ENCODE measurements around the gene NKD2. TPM values are rescaled to one million over a fixed set of nuclear protein-coding genes. Genes with fewer than 3 reads are reported as not detected.
A peak's percentile ranks its signal among the peaks of the same experiment; 100 is the strongest.
"Not testable (repeated sequence)": the region's sequence is repeated elsewhere in the genome, so short reads cannot be mapped to it uniquely, and the experiment has no call there.

NKD2 gene
- total RNA-seq, 1 experiment from 2014 or later, result not detected

DNA sequence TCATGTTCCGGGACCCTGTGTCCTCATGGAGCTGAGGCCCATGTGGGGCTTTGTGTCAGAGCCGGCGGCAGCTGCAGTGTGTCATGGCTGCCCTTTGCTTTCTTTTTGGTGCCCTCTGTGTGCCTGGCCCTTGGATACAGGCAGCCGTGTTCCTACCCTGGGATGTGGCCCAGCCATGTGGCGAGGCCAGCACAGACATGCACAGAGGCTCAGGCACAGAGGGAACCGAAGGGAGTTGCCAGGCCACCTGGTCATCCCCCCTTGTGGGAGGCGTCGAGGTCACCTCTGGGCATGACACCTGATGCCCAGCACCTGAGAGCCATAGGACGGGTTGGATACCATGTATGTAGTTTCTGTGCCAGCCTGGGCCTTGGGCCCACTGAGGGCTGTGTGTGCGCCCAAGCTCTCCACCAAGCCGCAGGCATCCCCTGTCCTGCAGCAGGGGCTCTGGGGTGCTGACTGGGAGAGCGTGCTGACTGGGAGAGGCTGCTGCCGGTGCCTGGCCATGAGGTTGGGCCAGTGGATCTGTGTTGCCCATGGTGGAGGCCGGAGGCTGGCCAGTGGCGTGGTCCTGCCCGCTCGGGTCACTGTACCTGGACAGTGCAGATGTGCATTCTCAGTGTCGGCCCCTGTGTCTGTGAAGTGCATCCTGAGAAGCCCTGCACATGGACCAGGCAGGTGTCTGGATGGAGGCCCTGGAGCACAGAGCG lies 4.8 kb downstream of the NKD2 start:
- peak; percentile 11 for DNase-seq (ENCODE audit: low read depth)

DNA sequence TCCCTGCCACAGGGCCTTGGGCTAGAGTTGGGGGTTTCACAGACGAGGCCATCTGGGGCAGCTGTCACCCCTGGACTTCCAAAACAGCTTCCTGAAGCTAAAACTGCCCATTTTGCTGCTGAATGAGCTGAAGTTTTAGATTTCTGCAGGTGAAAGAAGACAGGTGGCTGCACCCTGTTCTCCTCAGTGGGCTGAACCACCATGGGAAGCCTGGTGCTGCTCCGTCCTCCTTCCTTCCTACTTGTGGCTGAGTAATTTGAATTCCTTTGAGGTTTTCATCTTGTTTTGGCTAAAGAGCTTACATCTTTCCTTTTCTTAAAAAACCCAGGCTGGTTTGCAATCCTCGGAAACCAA lies 5.3 kb downstream of the NKD2 start:
- DNase-seq (ENCODE audit: low read depth), result no peak

DNA sequence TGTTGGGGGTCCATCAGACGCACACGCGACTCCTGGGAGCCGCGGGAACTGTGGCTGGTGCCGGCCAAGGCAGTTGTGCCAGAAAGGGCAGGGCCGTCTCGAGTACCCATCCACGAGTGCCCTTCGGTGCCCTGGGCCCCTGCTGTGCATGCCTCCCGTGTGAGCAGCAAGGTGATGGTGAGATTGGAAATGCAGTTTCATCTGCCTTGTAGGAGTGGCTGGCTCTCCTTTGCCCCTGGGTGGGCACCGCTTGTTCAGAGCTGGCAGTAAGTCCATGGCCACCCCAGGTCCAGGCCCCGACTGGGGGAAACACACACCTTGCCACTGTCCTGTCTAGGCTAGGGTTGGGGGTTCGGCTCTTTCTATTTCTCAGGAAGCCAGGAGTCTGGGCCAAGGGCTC lies 5.7 kb downstream of the NKD2 start:
- DNase-seq (ENCODE audit: low read depth), result no peak

DNA sequence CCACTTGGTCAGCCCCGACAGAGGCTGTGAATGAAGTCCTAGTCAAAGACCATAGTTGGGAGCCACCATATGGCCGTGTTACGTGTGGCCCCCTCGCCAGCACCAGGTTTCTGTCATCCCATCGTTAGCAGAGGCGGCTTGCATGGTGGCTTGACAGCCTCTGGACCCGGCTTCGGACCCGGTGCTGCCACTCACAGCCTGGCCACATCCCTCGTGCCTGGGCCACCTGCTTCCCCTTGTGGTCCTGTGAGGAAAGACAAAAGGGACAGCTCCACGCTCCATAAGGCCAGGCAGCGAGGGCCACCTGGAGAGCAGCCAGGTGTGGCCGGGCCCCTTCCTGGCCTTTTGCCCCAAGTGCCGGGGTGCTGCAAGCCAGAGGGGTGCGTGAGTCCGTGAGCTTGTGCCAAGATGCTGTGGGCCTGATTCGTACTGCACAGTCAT lies 6.2 kb downstream of the NKD2 start:
- no peak for DNase-seq (ENCODE audit: low read depth)

GRCh38 chr5:1015507-1015906 lies 6.9 kb downstream of the NKD2 start:
- DNase-seq (ENCODE audit: low read depth), result no peak

GRCh38 chr5:1016036-1016435 lies 7.4 kb downstream of the NKD2 start:
- no peak for DNase-seq (ENCODE audit: low read depth)

GRCh38 chr5:1016476-1016875 lies 7.9 kb downstream of the NKD2 start:
- no peak for DNase-seq (ENCODE audit: low read depth)

DNA sequence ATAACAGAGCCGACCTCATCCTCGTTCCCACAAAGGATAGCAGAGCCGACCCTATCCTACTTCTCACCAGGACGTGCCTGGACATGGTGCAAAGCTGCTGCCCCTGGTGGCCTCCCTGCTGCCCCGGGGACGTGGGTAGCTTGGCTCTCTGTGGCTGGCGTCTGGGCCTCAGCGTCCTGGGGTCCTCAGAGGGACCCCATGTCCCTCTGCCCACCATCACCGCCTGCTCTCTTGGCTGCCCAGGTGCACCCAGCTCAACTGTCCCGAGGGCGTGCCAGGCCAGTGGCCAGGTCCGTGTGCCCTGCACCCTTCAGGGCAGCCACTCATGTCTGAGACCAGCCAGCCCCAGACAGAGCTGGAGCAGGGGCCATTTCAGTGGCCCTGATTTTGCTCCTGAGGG lies 8.5 kb downstream of the NKD2 start:
- no peak for DNase-seq (ENCODE audit: low read depth)

GRCh38 chr5:1017691-1018455 lies 9.3 kb downstream of the NKD2 start:
- DNase-seq (ENCODE audit: low read depth), result no peak

DNA sequence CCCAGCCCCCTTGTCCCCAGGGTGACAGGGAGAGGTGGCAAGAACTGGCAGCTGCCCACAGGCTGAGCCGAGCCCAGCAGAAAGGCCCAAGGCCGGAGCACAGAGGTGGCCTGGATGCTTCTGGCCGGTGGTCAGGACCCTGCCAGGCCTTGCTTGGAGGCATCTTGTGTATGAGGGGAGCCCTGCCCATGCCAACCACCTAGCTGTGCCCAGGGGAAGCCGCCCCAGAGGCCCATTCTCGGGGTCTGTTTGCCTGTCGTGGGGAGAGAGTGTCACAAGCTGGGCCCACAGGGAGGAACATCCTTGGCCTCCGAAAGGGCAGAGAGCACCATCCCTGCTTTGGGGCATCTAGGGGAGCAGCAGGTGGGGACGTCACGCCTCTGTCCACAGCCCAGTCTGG lies 10.0 kb downstream of the NKD2 start:
- DNase-seq (ENCODE audit: low read depth), result no peak

GRCh38 chr5:1019001-1019905 lies 10.7 kb downstream of the NKD2 start:
- no peak for DNase-seq (ENCODE audit: low read depth)

- no peak for DNase-seq (ENCODE audit: low read depth)
Measured at GRCh38 chr5:1020452-1020961, 11.9 kb downstream of the NKD2 start.

GRCh38 chr5:1021136-1021968 lies 12.8 kb downstream of the NKD2 start:
- DNase-seq (ENCODE audit: low read depth), result no peak

GRCh38 chr5:1021969-1022336 lies 13.4 kb downstream of the NKD2 start:
- not testable (repeated sequence) for DNase-seq (ENCODE audit: low read depth)

DNA sequence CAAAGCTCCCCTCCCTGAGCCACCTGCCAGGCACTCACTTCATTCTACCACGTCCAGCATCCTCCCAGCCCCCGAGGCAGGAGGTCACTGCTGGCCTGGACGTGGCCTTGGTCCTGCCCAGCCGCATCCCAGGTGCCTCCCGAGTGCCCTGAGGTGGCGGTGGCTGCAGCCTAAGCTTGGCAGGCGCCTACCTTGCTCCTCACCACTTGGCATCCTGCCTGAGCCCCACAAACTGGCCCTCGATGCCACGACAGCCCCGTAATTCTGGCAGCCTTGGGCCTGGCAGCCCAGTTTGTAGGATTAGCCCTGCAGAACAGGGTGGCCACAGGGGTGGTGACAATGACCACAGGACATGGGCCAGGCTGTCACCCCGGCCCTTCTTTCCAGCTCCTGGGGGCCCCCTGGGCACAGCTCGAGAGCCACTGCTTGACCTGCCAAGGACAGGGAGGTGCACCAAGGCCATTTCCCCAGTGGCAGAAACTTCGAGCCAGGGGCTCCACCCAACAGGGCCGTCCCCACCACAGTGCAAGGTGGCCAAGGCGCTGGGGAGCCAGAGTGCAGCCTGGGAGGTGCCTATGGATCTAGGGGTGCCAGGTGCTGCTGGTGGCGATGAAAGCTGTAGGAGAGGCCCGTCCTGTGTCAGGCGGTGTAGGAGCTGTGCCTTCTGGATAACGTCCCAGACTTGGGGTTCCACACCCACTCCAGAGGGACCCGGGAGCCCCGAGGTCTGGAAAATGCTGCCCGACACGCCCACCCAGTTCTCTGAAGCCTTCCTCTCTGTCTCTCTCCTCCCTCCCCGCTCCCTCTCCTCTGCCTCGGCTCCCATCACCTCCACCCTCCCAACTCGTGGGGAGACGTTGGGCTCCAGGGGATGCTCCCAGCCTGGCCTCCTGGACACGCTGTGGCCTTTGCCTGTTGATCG lies 18.4 kb downstream of the NKD2 start:
- no peak for DNase-seq (ENCODE audit: low read depth)

DNA sequence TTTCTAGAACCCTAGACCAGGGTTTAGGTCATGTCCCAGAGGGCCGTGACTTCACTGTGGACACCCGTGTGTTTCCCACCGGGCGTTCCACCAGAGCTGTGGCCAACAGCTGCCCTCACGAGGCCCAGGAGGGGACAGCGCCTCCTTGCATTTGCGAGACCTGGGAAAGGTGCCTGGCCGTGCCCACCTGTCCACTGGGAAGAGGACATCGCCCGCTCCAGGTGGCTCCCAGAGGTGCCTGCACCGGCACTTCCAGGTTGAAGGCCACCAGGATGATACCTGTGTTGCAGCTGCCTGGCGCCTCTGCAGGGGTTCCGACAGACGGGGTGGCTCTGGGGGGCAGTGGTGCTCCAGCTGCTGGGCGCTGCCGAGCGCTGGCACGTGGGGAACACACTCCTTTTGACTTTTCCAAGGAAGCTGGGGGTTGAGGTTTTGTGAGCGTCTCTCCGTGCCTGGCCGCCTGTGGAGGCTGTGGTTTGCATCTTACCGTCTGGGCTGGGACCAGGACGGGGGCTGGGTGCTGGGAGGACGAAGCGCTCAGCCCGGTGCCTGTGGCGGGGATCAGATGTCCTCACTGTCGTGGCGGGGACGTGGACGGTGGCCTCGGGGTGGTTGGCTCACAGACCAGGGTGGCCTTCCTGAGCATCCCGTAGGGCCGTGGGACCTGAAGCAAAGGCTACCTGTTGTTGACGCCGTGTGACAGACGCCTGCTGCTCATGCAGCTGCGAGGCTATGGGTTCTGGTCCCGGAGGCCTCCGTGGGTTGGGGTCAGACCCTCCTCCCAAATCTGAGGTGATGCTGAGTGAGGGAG lies 19.2 kb downstream of the NKD2 start:
- no peak for DNase-seq (ENCODE audit: low read depth)

- no peak for DNase-seq (ENCODE audit: low read depth)
Measured at GRCh38 chr5:1028481-1029281, 20.1 kb downstream of the NKD2 start.

DNA sequence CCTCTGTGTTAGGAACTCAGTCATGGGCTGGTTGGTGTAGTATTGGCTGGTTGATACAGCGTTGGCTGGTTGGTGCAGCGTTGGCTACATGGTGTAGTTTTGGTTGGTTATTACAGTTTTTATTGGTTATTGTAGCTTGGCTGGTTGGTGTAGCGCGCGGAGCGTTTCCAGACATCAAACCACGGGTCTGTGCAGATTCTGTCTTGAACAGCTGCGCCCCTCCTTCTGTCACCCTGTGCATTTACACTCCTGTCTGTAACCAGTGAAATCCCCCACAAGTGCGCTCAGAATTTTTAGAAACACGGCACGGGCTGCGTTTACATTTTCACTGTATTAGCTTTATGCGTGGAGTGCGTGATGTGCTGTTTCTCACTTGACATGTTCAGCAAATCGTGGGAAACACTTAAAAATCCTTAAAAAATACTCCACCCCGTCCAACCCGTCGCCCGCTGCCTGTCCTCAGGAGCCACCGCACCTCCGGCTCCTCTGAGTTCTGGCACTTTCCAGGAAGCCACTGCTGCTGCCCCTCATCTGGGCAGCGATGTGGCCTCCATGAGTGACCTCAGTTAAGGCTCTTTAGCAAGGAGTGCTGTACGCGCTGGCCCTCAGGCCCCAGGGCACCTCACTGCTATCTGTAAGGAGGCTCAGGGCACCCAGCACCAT lies 20.8 kb downstream of the NKD2 start:
- no peak for DNase-seq (ENCODE audit: low read depth)
